ENCODE data around the gene PLTP. TPM values are rescaled to one million over a fixed set of nuclear protein-coding genes. Genes with fewer than 3 reads are reported as not detected.

Gene PLTP
- total and polyA plus RNA-seq, 2 experiments from 2014 or later = 22.6 to 25.7 TPM

DNA sequence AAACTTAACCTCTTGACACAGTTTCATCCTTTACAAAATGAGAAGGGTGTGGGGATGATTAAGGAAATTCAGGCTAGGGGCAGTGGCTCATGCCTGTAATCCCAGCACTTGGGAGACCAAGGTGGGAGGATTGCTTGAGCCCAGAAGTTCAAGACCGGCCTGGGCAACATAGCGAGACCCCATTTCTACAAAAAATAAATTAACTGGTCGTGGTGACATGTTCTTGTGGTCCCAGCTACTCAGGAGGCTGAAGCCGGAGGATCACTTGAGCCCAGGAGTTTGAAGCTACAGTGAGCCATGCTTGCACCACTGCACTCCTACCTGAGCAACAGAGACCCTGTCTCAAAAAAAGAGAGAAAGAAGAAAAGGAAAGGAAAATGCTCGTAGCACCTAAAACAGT lies 45.5 kb downstream of the PLTP start:
- H3K36me3 ChIP-seq (ENCODE audit: low read depth) = no peaks in the 10 kb centered on the region
- in situ Hi-C loops (cut with MboI) = no loop called here
- H3K4me3 ChIP-seq = no peak overlapping the region
- H3F3A ChIP-seq (ENCODE audit: insufficient read depth) = peaks cover 14% of the 10 kb centered on the region; the same call in 1 of the 2 replicates
- 95 to 96% methylated on average over 5 of the region's 5 CpGs for WGBS, 2 experiments (ENCODE audit: low coverage in 1 of 2, low lambda C conversion rate in 2 of 2, missing lambda C conversion rate in 2 of 2)
- H3K4me2 ChIP-seq (ENCODE audit: unreplicated experiment) = no peak overlapping the region
- no peaks in the 10 kb centered on the region for H3K27me3 ChIP-seq (replicated peaks; ENCODE audit: insufficient read depth)
- no peak overlapping the region for H3K27ac ChIP-seq
- no peak overlapping the region for H2AFZ ChIP-seq
- peaks cover 15% of the 10 kb centered on the region for H3K4me1 ChIP-seq (ENCODE audit: insufficient read depth)
- 0 out of 2 replicates have a peak, but pooled peaks cover 3% of the 10 kb centered on the region for H3K79me2 ChIP-seq (ENCODE audit: insufficient read depth)
- DNase-seq = no peak
- H3K9me2 ChIP-seq (ENCODE audit: insufficient read depth) = no peaks in the 10 kb centered on the region
- no peaks in the 10 kb centered on the region for H3K9me3 ChIP-seq (ENCODE audit: low read depth)
- H3K9ac ChIP-seq = no peak overlapping the region
- H4K20me1 ChIP-seq (ENCODE audit: insufficient read depth) = no peaks in the 10 kb centered on the region
- TF ChIP-seq EZH2phosphoT487 (IDR thresholded peaks at IDR 0.05; ENCODE audit: insufficient read depth, low read depth) (no peak), EZH2 (IDR thresholded peaks at IDR 0.05; ENCODE audit: insufficient read depth, poor library complexity, severe bottlenecking) (no peak)

DNA sequence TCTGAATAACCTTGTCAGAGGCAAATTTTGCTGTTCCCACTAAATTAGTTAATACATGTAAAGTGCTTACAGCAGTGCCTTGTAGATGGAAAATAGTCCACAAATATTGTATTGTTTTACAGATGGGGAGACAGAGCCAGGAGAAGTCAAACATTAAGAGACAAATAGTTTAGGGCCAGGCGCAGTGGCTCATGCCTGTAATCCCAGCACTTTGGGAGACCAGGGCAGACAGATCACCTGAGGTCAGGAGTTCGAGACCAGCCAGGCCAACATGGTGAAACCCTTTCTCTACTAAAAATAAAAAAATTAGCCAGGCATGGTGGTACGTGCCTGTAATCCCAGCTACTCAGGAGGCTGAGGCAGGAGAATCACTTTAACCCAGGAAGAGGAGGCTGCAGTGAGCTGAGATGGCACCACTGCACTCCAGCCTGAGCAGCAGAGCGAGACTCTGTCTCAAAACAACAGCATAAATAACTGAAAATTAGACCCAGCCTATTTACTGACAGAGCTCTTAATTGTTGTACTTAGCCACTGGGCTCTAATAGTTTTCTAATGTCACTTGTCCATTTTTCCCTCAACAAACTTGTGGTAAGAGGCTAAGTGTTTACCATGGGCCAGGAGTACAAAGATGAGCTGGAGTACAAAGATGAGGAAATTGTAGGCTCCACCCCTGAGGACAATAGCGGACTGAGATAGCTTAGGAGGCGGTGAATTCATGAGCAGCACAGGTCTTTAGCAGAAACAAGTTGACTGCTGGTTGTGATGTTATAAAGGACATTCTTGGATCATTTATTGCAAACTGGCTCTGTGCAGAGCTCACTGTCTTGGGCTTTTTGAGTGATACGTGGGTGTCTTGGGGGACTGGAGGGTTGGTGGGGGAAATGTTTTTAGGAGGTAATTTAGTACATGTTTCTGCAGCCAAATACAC lies 48.1 kb downstream of the PLTP start:
- Histone ChIP-seq H3K36me3 (ENCODE audit: low read depth) (no peaks in the 10 kb centered on the region), H4K20me1 (ENCODE audit: insufficient read depth) (no peaks in the 10 kb centered on the region), H3K9me2 (ENCODE audit: insufficient read depth) (no peaks in the 10 kb centered on the region), H3K79me2 (ENCODE audit: insufficient read depth) (0 out of 2 replicates have a peak, but pooled peaks cover 2% of the 10 kb centered on the region), H3K4me1 (ENCODE audit: insufficient read depth) (peaks cover 19% of the 10 kb centered on the region), H3K27me3 (replicated peaks; ENCODE audit: insufficient read depth) (no peaks in the 10 kb centered on the region), H3K9ac (no peak overlapping the region), H2AFZ (no peak overlapping the region), H3K4me3 (no peak overlapping the region), H3K9me3 (ENCODE audit: low read depth) (no peaks in the 10 kb centered on the region), H3K27ac (no peak overlapping the region), H3K4me2 (ENCODE audit: unreplicated experiment) (no peak overlapping the region), H3F3A (ENCODE audit: insufficient read depth) (peaks cover 14% of the 10 kb centered on the region; the same call in 1 of the 2 replicates)
- 67 to 70% methylated on average over 7 of the region's 7 CpGs for WGBS, 2 experiments (ENCODE audit: low coverage in 1 of 2, low lambda C conversion rate in 2 of 2, missing lambda C conversion rate in 2 of 2)
- in situ Hi-C loops (cut with MboI) = no loop called here
- no peak for TF ChIP-seq EZH2phosphoT487 (IDR thresholded peaks at IDR 0.05; ENCODE audit: insufficient read depth, low read depth)
- no peak for TF ChIP-seq EZH2 (IDR thresholded peaks at IDR 0.05; ENCODE audit: insufficient read depth, poor library complexity, severe bottlenecking)
- DNase-seq = no peak

DNA sequence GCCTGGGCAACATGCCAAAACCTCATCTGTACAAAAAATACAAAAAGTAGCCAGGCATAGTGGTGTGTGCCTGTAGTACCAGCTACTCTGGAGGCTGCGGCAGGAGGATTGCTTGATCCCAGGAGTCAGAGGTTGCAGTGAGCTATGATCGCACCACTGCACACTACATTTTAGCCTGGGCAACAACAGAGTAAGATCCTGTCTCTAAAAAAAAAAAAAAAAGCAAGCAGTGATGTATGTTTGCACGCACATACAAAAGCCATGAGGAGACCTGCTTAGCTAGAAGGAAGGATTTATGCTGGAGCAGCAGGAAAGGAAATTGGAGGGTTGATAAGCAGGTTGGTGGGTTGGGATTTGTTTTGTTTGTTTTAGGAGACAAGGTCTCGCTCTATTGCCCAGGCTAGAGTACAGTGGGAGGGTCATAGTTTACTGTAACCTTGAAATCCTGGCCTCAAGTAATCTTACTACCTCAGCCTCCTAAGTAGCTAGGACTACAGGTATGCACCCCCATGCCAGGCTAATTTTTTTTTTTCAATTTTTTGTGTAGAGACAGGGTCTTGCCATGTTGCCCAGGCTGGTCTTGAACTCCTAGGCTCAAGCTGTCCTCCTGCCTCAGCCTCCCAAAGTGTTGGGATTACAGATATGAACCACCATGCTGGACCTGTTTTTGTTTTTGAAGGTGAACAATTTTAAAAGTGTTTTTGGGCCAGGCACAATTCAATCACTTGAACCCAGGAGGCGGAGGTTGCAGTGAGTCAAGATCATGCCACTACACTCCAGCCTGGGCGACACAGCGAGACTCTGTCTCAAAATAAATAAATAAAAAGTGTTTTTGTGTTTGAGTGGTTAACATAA lies 50.5 kb downstream of the PLTP start:
- H3K9me3 ChIP-seq (ENCODE audit: low read depth) = no peaks in the 10 kb centered on the region
- H3K9ac ChIP-seq = no peak overlapping the region
- no peaks in the 10 kb centered on the region for H3K9me2 ChIP-seq (ENCODE audit: insufficient read depth)
- no peak for TF ChIP-seq EZH2phosphoT487 (IDR thresholded peaks at IDR 0.05; ENCODE audit: insufficient read depth, low read depth)
- TF ChIP-seq EZH2 (IDR thresholded peaks at IDR 0.05; ENCODE audit: insufficient read depth, poor library complexity, severe bottlenecking) = no peak
- peaks cover 16% of the 10 kb centered on the region for H3K79me2 ChIP-seq (ENCODE audit: insufficient read depth)
- H3K4me2 ChIP-seq (ENCODE audit: unreplicated experiment) = no peak overlapping the region
- H3K27me3 ChIP-seq (replicated peaks; ENCODE audit: insufficient read depth) = no peaks in the 10 kb centered on the region
- H3F3A ChIP-seq (ENCODE audit: insufficient read depth) = no peaks in the 10 kb centered on the region
- no peaks in the 10 kb centered on the region for H4K20me1 ChIP-seq (ENCODE audit: insufficient read depth)
- no peak overlapping the region for H3K27ac ChIP-seq
- no peak overlapping the region for H3K4me3 ChIP-seq
- peaks cover 11% of the 10 kb centered on the region; the same call in 1 of the 2 replicates for H3K4me1 ChIP-seq (ENCODE audit: insufficient read depth)
- in situ Hi-C loops (cut with MboI) = no loop called here
- no peak overlapping the region for H2AFZ ChIP-seq
- no peaks in the 10 kb centered on the region for H3K36me3 ChIP-seq (ENCODE audit: low read depth)
- DNase-seq = no peak
- WGBS, 2 experiments (ENCODE audit: low coverage in 1 of 2, low lambda C conversion rate in 2 of 2, missing lambda C conversion rate in 2 of 2) = 94 to 95% methylated on average over 6 to 7 of the region's 7 CpGs

DNA sequence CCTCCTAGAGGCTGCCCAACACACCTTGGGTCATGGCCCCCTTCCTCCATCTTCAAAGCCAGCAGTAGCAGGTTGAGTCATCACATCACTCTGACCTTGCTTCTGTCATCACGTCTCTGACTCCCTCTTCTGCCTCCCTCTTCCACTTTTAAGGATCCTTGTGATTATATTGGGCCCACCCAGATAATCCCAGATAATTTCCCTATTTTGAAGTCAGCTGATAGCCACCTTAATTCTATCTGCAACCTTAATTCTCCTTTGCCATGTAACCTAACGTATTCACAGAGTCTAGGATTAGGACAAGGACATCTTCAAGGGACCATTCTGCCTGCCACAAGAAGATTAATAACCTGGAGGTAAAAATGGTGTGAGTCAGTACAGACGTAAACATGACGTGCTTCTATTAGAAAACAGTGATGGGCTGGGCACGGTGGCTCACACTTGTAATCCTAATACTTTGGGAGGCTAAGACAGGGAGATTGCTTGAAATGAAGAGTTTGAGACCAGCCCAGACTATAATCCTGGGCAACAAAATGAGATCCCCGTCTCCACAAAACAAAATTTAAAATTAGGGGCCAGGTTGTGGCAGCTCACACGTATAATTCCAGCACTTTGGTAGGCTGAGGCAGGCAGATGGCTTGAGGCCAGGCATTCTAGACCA lies 51.3 kb downstream of the PLTP start:
- H3K9ac ChIP-seq = no peak overlapping the region
- H3K79me2 ChIP-seq (ENCODE audit: insufficient read depth) = peaks cover 24% of the 10 kb centered on the region
- TF ChIP-seq EZH2phosphoT487 (IDR thresholded peaks at IDR 0.05; ENCODE audit: insufficient read depth, low read depth) = no peak
- no peak for TF ChIP-seq EZH2 (IDR thresholded peaks at IDR 0.05; ENCODE audit: insufficient read depth, poor library complexity, severe bottlenecking)
- in situ Hi-C loops (cut with MboI) = no loop called here
- 63 to 75% methylated on average over 7 of the region's 7 CpGs for WGBS, 2 experiments (ENCODE audit: low coverage in 1 of 2, low lambda C conversion rate in 2 of 2, missing lambda C conversion rate in 2 of 2)
- no peaks in the 10 kb centered on the region for H3K27me3 ChIP-seq (replicated peaks; ENCODE audit: insufficient read depth)
- no peaks in the 10 kb centered on the region for H3K36me3 ChIP-seq (ENCODE audit: low read depth)
- H3K4me1 ChIP-seq (ENCODE audit: insufficient read depth) = peaks cover 18% of the 10 kb centered on the region; the same call in 1 of the 2 replicates
- no peaks in the 10 kb centered on the region for H4K20me1 ChIP-seq (ENCODE audit: insufficient read depth)
- no peak overlapping the region for H3K4me2 ChIP-seq (ENCODE audit: unreplicated experiment)
- no peaks in the 10 kb centered on the region for H3F3A ChIP-seq (ENCODE audit: insufficient read depth)
- no peaks in the 10 kb centered on the region for H3K9me2 ChIP-seq (ENCODE audit: insufficient read depth)
- no peak overlapping the region for H2AFZ ChIP-seq
- no peak for DNase-seq
- no peak overlapping the region for H3K27ac ChIP-seq
- no peak overlapping the region for H3K4me3 ChIP-seq
- H3K9me3 ChIP-seq (ENCODE audit: low read depth) = no peaks in the 10 kb centered on the region

Measured in GM23248 (cell line).